ENCODE measurements around the gene VWA2.

- TF ChIP-seq, protein P1, sequence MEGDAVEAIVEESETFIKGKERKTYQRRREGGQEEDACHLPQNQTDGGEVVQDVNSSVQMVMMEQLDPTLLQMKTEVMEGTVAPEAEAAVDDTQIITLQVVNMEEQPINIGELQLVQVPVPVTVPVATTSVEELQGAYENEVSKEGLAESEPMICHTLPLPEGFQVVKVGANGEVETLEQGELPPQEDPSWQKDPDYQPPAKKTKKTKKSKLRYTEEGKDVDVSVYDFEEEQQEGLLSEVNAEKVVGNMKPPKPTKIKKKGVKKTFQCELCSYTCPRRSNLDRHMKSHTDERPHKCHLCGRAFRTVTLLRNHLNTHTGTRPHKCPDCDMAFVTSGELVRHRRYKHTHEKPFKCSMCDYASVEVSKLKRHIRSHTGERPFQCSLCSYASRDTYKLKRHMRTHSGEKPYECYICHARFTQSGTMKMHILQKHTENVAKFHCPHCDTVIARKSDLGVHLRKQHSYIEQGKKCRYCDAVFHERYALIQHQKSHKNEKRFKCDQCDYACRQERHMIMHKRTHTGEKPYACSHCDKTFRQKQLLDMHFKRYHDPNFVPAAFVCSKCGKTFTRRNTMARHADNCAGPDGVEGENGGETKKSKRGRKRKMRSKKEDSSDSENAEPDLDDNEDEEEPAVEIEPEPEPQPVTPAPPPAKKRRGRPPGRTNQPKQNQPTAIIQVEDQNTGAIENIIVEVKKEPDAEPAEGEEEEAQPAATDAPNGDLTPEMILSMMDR (IDR thresholded peaks at IDR 0.05) = no peak
- TF ChIP-seq EZH2 (IDR thresholded peaks at IDR 0.05; ENCODE audit: borderline replicate concordance, insufficient read depth, low read depth, low read length, poor library complexity, severe bottlenecking) = no peak
Observed at GRCh38 chr10:114261076-114261475, 22.0 kb downstream of the VWA2 start.

Measured in B cell (primary cell).